Measurements from ENCODE around the gene DMRT2.

DMRT2 gene

DNA sequence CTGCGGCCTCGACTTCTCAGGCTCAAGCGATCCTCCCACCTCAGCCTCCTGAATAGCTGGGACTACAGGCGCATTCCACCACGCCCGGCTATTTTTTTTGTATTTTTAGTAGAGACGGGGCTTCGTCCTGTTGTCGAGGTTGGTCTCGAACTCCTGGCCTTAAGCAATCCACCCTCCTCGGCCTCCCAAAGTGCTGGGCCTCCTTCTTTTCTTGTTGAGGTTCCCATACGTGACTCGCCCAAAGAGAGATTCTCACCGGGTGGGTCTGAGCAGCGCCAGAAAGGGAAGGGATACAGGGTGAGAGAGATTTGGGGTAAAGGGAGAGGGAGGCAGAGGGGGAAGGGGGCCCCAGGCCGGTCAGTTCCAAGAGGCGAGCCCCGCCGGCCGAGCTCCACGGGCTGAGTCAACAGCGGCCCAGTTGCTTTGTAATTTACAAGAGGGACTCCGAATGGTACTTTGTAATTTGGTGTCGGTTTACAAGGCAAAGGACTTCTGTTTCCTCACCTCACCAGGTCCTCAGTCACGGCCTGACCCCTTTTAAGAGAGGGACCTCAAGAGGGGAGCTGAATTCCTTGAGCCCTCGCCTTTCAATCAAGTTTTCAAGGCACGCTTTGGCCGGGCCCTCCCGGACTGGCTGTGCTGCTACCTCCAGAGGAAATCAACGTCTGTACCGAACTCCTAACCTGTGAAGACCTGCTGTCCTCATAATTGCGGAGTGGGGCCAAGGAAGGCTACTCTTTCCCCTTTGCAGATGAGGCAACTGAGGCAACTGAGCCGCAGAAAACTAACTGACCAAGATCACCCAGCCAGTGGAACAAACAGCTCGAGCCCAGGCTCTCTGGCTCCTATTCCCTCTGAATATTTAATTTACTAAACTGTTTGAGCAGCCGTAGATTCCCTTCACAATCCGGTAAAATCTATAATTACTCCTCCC is 3.3 kb upstream of the DMRT2 start:
- DNase-seq = no peak

DNA sequence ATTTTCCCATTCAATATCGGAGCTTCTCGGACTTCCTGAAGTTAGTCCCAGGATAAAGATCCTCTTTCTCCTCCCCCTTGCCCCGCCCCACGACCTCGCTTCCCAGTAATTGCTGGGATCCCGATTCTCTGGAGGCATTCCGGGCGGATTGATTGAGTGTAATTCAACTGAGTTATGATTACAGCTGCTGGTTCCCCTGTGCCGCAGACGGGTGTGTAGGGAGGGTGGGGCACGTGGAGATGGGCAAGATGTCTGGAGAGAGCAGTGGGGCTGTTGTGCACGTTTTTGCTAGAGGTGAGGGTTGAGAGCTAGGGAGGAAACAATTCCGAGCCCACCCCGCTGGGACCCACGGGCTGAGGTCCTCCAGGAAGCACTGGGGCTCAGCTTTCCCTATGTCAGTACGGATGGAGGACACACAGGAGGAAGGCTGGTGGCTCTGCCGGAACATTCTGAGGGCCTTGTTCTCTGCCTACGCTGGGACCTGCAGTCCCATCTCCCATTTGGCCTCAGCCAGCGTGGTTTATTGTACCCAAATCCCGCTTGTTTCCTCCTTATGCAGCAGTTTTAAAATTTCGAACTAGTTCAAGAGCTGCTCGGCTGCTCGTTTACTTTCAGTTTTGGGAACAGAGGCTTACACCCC is 2.4 kb upstream of the DMRT2 start:
- DNase-seq = peak in 3 of 56 donors; percentile 3 to 13 (median 10)

DNA sequence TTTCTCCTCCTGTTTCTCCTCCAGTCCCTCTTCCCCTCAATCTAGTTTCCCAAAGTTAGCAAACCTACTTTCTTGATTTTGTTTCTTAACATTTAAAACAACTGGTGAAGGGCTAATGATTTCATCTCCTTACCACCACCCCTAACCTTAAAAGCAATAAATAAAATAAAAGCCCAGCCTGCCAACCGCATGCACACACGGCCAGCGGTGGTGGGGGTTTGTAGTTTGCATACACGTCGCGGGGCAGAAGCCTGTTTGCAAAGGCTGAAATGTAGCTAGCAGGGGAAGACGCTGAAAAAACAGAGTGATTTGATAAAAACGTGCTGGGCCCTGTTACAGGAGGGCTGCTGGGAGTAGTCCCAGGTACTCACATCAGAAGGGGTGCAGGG is 1.9 kb upstream of the DMRT2 start:
- no peak for DNase-seq

DNA sequence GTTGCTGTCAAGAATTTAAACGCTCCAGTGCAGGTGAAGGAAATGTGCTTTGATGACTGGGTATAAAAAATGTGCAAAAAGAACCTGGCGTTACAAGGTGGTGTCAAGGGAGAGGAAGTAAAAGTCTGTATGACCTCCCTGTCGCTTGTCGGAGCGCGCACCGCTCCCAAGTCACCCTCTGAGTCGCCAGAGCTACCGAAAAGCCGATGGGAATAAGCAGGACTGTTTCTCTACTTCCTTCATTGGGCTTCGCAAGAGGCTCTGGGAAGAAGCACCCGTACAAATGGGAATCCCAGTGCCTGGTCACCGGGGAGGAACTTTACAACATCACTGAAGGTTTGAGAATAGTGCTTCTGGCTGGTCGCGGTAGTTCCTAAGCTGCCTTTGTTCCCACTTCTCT is 1.3 kb upstream of the DMRT2 start:
- DNase-seq = no peak

- DNase-seq = peak in 2 of 56 donors; percentile 4 to 12
Measured at GRCh38 chr9:1049641-1050040, 516 bp upstream of the DMRT2 start.

DNA sequence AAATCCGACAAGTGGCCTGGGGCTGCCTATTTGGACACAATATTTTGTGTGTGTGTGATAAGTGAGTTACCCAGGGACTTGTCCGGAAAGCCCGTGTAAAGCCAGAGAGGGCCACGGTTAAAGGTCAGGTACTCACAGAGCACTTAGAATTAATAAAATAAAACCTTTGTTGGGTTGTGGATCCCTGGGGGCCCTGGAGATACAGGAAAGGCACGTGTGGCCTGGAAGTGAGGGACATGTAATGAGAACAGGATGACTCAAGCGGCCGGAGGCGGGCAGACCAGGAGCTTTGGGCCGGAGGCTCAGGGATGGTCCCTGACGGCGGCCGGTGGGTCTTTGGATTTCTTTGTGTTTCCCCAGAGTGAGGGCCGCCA is 1.0 kb downstream of the DMRT2 start:
- DNase-seq = peak in 1 of 56 donors; percentile 21

- peak in 33 of 56 donors; percentile 11 to 76 (median 47) for DNase-seq
Measured at GRCh38 chr9:1051584-1052275, 1.6 kb downstream of the DMRT2 start.

DNA sequence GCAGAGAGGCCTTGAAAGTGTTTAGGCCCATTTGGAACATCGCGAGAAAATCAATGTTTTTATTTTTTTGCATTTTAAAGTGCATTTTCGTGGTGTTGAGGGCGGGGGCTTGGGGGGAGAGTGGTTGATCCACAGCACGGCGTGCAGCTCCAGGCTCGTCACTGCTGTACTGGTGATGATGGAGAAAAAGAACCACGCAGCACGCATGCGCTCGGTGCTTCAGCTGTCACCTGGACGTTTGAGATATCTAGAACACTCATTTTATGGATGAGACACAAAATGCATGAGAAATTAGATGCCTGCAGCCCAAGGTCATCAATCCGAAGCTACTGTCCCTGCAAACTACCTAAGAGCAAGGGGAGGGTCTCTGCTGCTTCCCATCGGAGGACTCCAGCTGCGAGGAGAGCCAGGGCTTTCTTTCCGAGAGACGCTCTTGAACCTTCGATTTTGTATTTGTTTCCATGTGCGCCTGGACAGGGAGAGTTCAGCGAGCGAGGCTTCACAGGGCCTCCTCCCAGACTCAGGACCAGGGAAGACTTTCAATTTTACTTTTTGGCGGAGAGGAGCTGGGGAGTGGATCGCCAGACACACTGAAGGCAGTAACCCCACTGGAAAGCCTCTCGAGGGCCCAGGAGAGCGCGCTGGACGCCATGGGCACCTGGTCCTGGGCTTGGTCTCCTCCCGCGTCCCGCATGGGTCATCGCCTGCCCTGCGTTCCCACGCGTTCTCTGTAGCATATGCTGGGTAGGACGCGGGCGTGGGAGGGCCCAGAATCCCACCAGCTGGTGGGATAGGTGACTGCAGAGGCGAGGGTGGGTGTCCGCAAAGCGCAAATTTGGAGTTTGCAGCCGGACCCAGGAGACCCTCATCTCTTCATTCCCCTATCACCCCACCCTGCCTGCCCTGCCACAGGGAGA is 2.5 kb downstream of the DMRT2 start:
- peak in 9 of 56 donors; percentile 22 to 60 (median 40) for DNase-seq

DNA sequence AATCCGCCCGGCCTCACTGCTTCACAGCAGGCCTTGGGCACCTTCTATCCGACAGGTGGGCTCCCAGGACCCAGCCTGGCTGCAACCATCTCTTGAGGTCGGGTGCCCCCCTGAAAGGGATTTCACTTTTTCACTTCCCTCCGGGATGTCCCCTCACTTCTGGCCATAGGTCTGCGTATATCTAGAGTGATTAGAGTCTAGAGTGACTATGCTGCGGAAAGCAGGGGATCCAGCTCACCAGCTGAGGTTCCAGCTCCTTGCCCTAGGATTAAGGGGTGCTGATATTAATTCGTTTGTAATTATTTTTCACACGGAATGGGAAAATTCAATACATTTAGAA is 3.1 kb downstream of the DMRT2 start:
- DNase-seq = no peak

DNA sequence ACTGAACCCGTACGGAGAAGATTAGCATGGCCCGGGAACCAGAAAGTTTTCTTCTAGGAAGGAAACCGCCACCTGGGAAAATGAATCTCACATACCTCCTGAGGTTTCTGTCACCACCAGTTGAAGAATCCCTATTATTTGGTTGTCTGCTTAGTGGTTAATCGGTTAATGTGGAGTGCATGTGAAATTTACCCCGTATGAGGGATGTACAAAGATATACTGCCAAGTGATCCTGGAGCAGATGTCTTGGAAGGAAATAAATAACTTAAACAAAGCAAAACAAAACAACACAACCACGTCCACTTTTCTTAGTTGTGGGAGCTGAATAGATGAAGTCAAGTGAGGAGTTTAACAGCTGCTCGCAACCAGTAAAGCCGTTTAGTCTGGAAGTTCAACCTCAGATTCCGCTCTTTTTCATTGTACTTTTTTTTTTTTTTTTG is 3.8 kb downstream of the DMRT2 start:
- DNase-seq = no peak

DNA sequence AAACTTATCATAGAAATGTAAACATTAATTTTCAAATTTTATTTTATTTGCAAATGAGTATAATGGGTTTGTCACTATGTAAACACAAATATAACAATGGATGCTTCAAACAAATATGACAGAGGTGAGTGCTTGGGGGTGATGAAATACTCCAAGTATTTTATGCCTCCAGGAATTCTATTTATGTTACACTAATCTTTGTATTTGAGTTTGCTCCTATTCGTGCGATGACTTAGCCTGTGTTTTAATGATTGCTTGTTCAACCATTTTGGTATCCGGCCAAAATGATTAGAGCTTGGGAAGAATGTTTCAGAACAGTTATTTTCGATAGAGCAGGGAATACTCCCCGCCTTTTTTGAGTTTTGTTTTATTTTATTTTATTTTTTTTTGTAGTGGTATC is 5.0 kb downstream of the DMRT2 start:
- DNase-seq = no peak

DNA sequence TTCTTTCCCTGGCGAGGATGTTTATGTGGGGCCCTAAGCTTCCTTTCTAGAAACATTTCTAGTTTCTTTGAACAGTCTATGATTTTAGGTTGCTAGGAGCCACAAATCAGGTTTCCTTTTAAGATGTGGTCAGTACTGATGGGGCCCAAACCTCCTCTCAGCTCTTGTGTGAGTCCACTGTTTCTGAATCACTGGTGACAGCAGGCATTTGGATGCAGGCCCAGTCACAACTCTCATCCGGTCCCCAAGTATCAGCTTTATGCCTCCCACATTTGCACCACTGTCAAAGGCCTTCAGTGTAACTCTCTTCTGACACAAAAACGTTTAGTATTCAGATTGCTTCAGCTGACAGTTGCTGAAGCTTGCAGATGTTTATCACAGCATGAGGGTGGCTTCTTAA is 7.8 kb downstream of the DMRT2 start:
- peak in 46 of 56 donors; percentile 7 to 89 (median 66) for DNase-seq

- DNase-seq = no peak
Measured at GRCh38 chr9:1058826-1059487, 8.8 kb downstream of the DMRT2 start.

GRCh38 chr9:1065130-1065529 is 15.0 kb downstream of the DMRT2 start:
- no peak for DNase-seq

DNA sequence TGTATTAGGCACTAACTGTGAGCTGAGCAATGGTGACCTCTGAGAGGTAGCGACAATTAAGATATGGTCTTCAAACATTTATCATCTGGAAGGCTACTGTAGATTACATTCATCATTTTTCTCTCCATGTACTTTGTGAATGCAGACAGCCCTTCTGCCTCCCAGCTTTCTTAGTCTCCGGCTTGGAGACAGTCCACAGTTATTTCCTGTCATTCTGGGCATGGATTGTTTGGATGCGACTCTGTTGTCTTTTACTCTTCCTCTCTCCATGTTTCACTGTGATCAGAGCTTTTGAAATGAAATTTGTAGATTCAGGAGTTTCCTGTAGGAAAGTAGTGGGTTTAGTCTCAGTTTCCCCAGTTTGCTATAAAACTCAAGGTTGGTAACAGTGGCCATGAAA is 20.5 kb downstream of the DMRT2 start:
- DNase-seq = no peak

GRCh38 chr9:1071730-1072129 is 21.6 kb downstream of the DMRT2 start:
- no peak for DNase-seq

DNA sequence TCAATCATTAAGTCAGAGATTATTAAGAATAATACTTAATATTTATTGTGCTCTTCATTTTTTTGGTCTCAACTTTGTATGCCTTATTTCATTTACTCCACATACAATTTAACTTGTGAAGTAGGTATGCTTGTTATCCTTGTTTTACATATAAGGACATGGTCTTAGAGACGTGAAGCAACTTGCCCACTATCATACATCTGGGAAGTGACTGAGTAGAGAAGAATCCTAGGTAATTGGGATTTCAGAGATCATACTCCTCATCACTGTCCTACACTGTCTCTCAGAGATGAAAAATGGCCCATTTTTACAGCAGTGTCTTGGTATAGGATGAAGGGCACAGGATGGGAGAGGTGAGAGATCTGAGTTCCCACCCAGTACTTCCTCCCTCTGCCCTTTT is 23.3 kb downstream of the DMRT2 start:
- DNase-seq = no peak

DNA sequence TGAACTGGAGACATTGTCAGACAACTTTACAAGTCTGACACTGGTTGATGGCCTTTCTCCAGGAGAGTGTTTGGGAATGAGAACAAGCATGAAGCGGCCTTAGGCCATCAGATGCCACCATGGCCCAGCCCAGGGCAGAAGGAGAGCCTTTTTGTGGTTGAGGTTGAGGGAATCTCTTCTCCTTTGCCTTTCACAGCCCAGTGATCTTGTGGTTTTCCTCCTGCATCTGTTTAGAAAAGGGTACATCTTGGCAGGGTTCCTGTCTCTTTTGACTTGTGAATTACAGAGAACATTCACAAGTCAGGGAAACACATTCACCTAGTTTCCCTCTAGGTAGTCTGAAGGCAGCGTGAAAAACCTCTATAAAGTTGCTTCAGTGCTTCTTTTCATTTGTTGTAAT is 27.5 kb downstream of the DMRT2 start:
- no peak for DNase-seq

DNA sequence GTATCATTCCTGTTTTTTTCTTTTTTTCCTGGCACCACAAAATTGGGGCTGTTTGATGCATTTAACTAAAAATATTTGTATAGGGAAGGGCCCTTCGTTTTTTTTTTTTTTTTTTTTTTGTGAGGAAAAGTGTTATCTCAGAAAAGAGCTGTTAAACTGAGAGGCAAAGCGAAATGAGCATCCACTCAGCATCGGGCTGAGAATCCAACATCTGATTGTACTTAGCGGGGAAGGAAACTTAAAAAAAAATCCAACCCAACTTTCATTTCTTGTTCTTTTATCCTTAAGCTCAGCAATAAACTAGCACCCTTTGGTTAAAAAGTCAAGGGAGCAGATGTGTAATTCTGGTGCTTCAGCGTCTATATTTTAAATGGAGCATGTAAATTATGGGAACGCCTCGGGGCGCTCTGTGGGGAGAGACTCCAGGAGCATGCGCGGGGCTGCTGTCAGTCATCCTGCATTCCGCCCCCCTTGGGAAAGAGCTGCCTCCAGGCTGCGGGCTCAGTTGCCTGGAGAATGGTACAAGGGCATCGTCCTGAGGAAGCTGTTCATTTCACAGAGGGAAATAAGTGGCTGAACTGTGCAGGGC is 33.3 kb downstream of the DMRT2 start:
- DNase-seq = peak in 54 of 56 donors; percentile 6 to 82 (median 50)

DNA sequence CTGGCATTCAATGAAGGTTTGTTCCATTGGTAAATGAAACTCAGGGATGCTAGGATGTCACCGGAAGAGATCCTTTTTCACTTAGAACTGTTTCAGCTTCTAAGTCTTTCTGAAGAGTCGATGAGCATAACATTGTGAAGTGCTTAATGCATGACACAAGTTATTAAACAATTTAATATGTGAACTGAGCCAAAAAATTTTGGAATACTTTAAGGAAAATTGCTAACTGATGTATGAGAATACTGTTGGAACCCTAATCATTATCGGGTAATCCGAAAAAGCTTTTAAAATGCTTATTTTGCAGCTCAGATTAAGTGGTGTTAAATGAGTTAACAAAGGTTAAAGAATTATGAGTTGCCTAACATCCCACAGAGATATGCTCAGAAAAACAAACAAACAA is 34.9 kb downstream of the DMRT2 start:
- no peak for DNase-seq

Measured in amygdala (tissue), 56 donors.